T-helper 17 cell (primary cell): ENCODE data around the gene ETS1. TPM values are rescaled to one million over a fixed set of nuclear protein-coding genes. Genes with fewer than 3 reads are reported as not detected.
A peak's percentile ranks its signal among the peaks of the same experiment; 100 is the strongest.

Source experiments
- ATAC-seq: fragments of 150-1000 bp; cut with Tn5 transposase; 2 replicates; pipeline ENCODE4 v1.10.0; 2021; ENCODE audit warnings: mild to moderate bottlenecking, moderate library complexity
- DNase-seq, 3 donors: peaks; one replicate each; pipeline versions ENCODE4 v3.0.0 to v3.0.0-alpha.2; 2020 to 2021
- H3K9me3 ChIP-seq: one replicate; pipeline ENCODE4 v1.7.0; 2013; ENCODE audit warnings: low read length, mild to moderate bottlenecking; ENCODE audit not compliant: control insufficient read depth, poor library complexity, severe bottlenecking
- H3K27ac Mint-ChIP-seq: one replicate; pipeline ENCODE4 v1.8.0; 2022; ENCODE audit warnings: mild to moderate bottlenecking, moderate library complexity, mixed read lengths
- H3K27me3 Mint-ChIP-seq: one replicate; pipeline ENCODE4 v1.8.0; 2022; ENCODE audit warnings: mixed read lengths
- H3K36me3 Mint-ChIP-seq: one replicate; pipeline ENCODE4 v1.8.0; 2022; ENCODE audit warnings: low read depth, mixed read lengths
- H3K4me1 Mint-ChIP-seq: one replicate; pipeline ENCODE4 v1.8.0; 2022; ENCODE audit warnings: mild to moderate bottlenecking, mixed read lengths
- H3K4me3 Mint-ChIP-seq: one replicate; pipeline ENCODE4 v1.8.0; 2022; ENCODE audit warnings: mild to moderate bottlenecking, moderate library complexity, mixed read lengths
- total RNA-seq, 4 donors: library from RNA in 2 of 4; stranded (reverse) in 2 of 4; gene quantifications; one replicate each; pipeline ENCODE4 v1.2.3 and lab custom pipeline; 2022 to 2026

The ETS1 gene
- total RNA-seq, 2 donors from 2014 or later, result 670 to 745 TPM

GRCh38 chr11:128565881-128566280 lies 21.5 kb downstream of the ETS1 start:
- no peak for DNase-seq
- H3K9me3 ChIP-seq, result no peaks in the 10 kb centered on the region
- no peaks in the 10 kb centered on the region for H3K27me3 Mint-ChIP-seq
- H3K4me3 Mint-ChIP-seq, result no peak overlapping the region
- peaks cover 4% of the 10 kb centered on the region for H3K36me3 Mint-ChIP-seq
- H3K27ac Mint-ChIP-seq, result no peak overlapping the region
- H3K4me1 Mint-ChIP-seq, result peaks cover 7% of the 10 kb centered on the region
- no peak for ATAC-seq

- no peaks in the 10 kb centered on the region for H3K9me3 ChIP-seq
- ATAC-seq (no peak), DNase-seq (no peak)
- peaks cover 4% of the 10 kb centered on the region for H3K36me3 Mint-ChIP-seq
- H3K4me3 Mint-ChIP-seq, result no peak overlapping the region
- no peak overlapping the region for H3K27ac Mint-ChIP-seq
- H3K4me1 Mint-ChIP-seq, result peaks cover 11% of the 10 kb centered on the region
- H3K27me3 Mint-ChIP-seq, result no peaks in the 10 kb centered on the region
Measured at GRCh38 chr11:128564642-128565245, 22.6 kb downstream of the ETS1 start.

GRCh38 chr11:128563942-128564641 lies 23.3 kb downstream of the ETS1 start:
- DNase-seq, result no peak
- no peak for ATAC-seq
- Mint-ChIP-seq H3K4me3 (no peak overlapping the region), H3K27ac (no peak overlapping the region), H3K27me3 (no peaks in the 10 kb centered on the region), H3K4me1 (peaks cover 11% of the 10 kb centered on the region), H3K36me3 (peaks cover 4% of the 10 kb centered on the region)
- no peaks in the 10 kb centered on the region for H3K9me3 ChIP-seq

DNA sequence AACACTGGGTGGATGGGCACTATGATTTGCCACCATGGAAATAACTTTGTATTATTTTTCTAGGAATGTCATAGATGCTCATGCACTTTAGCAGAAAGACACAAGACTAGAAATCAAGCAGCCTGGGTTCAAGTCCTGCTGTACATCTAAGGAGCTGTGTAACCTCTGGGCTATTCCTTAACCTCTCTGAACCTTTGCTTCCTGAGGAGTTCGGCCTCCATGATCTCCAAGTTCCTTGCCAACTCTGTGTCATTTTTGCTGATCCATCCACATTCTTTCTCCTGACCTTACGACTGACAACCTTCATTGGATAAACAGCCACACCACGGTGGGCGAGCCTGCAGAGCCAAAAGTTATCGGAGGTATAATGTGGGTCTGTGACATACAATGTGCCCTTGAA lies 24.1 kb downstream of the ETS1 start:
- Mint-ChIP-seq H3K36me3 (peaks cover 4% of the 10 kb centered on the region), H3K4me3 (no peak overlapping the region), H3K27ac (no peak overlapping the region), H3K27me3 (no peaks in the 10 kb centered on the region), H3K4me1 (peaks cover 9% of the 10 kb centered on the region)
- H3K9me3 ChIP-seq, result no peaks in the 10 kb centered on the region
- no peak for ATAC-seq
- DNase-seq, result no peak

DNA sequence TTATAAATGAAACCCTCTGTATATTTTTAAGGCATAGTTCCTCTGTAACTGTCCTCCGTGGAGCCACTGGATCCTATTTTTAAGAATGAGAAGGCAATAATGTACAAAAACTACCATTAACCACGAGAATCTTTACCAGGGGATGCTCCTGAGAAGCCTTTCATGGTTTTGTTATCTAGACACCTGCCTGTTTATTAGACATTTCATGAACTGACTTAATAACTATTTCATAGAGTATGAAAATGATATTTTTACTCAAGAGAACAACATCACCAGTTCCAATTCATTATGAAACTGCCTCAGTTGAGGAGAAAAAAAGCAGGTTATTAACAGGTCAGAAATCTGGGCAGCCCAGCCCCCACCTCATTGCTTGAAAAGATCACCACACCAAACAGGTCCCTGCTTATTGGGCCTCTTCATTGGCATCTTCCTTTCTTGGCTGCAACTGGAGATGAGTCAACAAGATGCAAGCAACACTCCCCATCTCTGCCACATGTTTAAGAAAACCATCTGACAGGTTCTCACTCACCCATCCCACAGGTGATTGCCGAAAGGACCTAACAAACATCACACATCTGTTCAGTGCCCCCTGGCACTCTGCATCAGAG lies 27.8 kb downstream of the ETS1 start:
- Mint-ChIP-seq H3K27ac (peak overlapping the region; percentile 22), H3K36me3 (peaks cover 4% of the 10 kb centered on the region), H3K27me3 (no peaks in the 10 kb centered on the region), H3K4me3 (no peak overlapping the region), H3K4me1 (peaks cover 11% of the 10 kb centered on the region)
- no peaks in the 10 kb centered on the region for H3K9me3 ChIP-seq
- DNase-seq, result no peak
- no peak for ATAC-seq

GRCh38 chr11:128555606-128556005 lies 31.8 kb downstream of the ETS1 start:
- H3K9me3 ChIP-seq, result no peaks in the 10 kb centered on the region
- no peaks in the 10 kb centered on the region for H3K27me3 Mint-ChIP-seq
- H3K4me3 Mint-ChIP-seq, result no peak overlapping the region
- peaks cover 33% of the 10 kb centered on the region for H3K4me1 Mint-ChIP-seq
- no peak overlapping the region for H3K27ac Mint-ChIP-seq
- DNase-seq, result no peak
- H3K36me3 Mint-ChIP-seq, result no peaks in the 10 kb centered on the region
- no peak for ATAC-seq

DNA sequence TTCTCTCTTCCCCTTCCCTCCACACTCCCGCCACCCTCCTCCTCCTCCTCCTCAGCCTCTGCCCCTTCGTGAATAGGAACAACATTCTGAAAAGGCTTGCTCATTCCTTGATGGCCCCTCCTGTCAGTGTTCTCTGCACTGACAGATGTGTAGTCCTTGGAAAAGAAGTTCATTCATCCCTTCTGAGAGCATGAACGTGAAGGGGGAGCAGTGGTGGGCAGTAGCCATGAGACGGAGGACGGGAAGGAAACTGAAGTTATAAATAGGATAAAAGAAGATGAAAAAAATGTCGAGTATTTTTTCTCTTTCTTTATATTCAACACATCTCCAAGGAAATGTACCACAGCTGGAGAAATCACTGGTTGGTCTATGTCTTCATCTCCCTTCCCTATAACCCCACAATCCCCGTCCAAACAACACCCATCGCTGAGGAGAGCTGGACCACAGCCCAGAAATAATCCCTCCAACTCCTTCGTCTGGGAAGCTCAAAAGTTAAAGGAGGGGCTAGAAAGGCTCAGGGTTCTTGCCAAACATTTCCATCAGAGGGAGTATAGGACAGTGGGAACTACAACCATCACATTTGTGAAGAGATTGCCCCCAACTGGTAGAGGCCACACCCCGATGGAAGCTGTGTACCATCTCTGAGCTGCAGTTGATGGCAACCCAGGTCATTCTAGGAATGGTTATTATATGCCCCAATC lies 33.5 kb downstream of the ETS1 start:
- Mint-ChIP-seq H3K4me1 (peaks cover 44% of the 10 kb centered on the region), H3K36me3 (no peaks in the 10 kb centered on the region), H3K27me3 (no peaks in the 10 kb centered on the region), H3K27ac (peak overlapping the region; percentile 89), H3K4me3 (peak overlapping the region; percentile 81)
- ATAC-seq (no peak), DNase-seq (no peak)
- H3K9me3 ChIP-seq, result no peaks in the 10 kb centered on the region

- peak overlapping the region; percentile 89 for H3K27ac Mint-ChIP-seq
- DNase-seq, result no peak
- H3K9me3 ChIP-seq, result no peaks in the 10 kb centered on the region
- H3K4me3 Mint-ChIP-seq, result peak overlapping the region; percentile 81
- peaks cover 50% of the 10 kb centered on the region for H3K4me1 Mint-ChIP-seq
- no peaks in the 10 kb centered on the region for H3K36me3 Mint-ChIP-seq
- H3K27me3 Mint-ChIP-seq, result no peaks in the 10 kb centered on the region
- peak; percentile 69 for ATAC-seq
Measured at GRCh38 chr11:128552783-128553661, 34.3 kb downstream of the ETS1 start.

DNA sequence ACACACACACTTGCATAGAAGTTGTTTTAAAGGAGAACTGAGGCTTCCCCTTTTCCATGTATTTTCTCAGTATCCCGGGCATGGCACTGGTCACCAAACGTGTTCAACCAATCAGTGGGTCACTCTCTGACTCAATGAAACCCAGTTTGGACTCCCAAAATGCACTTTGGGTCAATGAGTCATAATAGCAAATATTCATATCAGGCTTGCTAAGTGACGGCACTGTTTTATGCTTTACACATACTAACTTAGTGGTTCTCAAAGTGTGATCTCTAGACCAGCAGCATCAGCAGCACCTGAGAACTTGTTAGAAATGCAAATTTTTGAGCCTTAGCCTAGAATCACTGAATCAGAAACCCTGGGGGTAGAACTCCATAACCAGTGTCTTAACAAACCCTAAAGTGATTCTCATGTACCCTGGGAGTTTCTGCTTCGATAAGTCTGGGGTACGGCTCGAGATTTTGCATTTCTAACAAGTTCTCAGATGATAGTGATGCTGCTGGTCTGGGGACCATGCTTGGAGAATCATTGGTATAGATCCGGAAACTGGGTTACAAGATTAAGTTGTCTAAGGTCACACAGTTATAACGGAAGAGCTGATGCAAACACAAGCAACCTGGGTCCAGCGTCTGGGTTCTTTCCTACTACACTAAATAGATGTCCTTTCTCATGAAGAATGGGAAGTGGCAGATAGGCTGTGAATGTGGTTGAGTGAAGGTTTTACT lies 35.6 kb downstream of the ETS1 start:
- Mint-ChIP-seq H3K4me1 (peaks cover 60% of the 10 kb centered on the region), H3K36me3 (no peaks in the 10 kb centered on the region), H3K4me3 (peak overlapping the region; percentile 12), H3K27me3 (no peaks in the 10 kb centered on the region), H3K27ac (peak overlapping the region; percentile 89)
- ATAC-seq (peak; percentile 44), DNase-seq (no peak)
- H3K9me3 ChIP-seq, result no peaks in the 10 kb centered on the region

GRCh38 chr11:128551058-128551457 lies 36.3 kb downstream of the ETS1 start:
- DNase-seq, result no peak
- no peaks in the 10 kb centered on the region for H3K27me3 Mint-ChIP-seq
- no peak overlapping the region for H3K4me3 Mint-ChIP-seq
- peaks cover 62% of the 10 kb centered on the region for H3K4me1 Mint-ChIP-seq
- no peaks in the 10 kb centered on the region for H3K9me3 ChIP-seq
- ATAC-seq, result no peak
- H3K36me3 Mint-ChIP-seq, result no peaks in the 10 kb centered on the region
- peak overlapping the region; percentile 89 for H3K27ac Mint-ChIP-seq

GRCh38 chr11:128550261-128550821 lies 37.0 kb downstream of the ETS1 start:
- DNase-seq, result no peak
- H3K9me3 ChIP-seq, result no peaks in the 10 kb centered on the region
- Mint-ChIP-seq H3K27ac (peak overlapping the region; percentile 89), H3K36me3 (no peaks in the 10 kb centered on the region), H3K4me3 (peak overlapping the region; percentile 36), H3K27me3 (no peaks in the 10 kb centered on the region), H3K4me1 (peaks cover 64% of the 10 kb centered on the region)
- ATAC-seq, result no peak
